ENCODE results near the gene MARCHF7. TPM values are rescaled to one million over a fixed set of nuclear protein-coding genes. Genes with fewer than 3 reads are reported as not detected.
"Not testable (repeated sequence)": the region's sequence is repeated elsewhere in the genome, so short reads cannot be mapped to it uniquely, and the experiment has no call there.

The MARCHF7 gene, protein sequence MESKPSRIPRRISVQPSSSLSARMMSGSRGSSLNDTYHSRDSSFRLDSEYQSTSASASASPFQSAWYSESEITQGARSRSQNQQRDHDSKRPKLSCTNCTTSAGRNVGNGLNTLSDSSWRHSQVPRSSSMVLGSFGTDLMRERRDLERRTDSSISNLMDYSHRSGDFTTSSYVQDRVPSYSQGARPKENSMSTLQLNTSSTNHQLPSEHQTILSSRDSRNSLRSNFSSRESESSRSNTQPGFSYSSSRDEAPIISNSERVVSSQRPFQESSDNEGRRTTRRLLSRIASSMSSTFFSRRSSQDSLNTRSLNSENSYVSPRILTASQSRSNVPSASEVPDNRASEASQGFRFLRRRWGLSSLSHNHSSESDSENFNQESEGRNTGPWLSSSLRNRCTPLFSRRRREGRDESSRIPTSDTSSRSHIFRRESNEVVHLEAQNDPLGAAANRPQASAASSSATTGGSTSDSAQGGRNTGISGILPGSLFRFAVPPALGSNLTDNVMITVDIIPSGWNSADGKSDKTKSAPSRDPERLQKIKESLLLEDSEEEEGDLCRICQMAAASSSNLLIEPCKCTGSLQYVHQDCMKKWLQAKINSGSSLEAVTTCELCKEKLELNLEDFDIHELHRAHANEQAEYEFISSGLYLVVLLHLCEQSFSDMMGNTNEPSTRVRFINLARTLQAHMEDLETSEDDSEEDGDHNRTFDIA
- 100 to 1,000 TPM; 133 to 148 (median 143) TPM for polyA plus RNA-seq (ENCODE audit: insufficient read length in 3 of 3)
- long read RNA-seq, donor 1, full-length matches to known transcripts, result 4 of 30 reads
- long read RNA-seq, donor 1, partial matches to known transcripts, result 12 of 30 reads
- long read RNA-seq, donor 1, other reads (novel, unspliced or antisense), result 14 of 30 reads
- long read RNA-seq, donor 2, full-length matches to known transcripts, result 2 of 55 reads
- long read RNA-seq, donor 2, partial matches to known transcripts, result 38 of 55 reads
- long read RNA-seq, donor 2, other reads (novel, unspliced or antisense), result 15 of 55 reads
- long read RNA-seq, donor 3, full-length matches to known transcripts, result 6 of 42 reads
- long read RNA-seq, donor 3, partial matches to known transcripts, result 27 of 42 reads
- long read RNA-seq, donor 3, other reads (novel, unspliced or antisense), result 9 of 42 reads
- long read RNA-seq, donor 4, full-length matches to known transcripts, result 4 of 22 reads
- long read RNA-seq, donor 4, partial matches to known transcripts, result 13 of 22 reads
- long read RNA-seq, donor 4, other reads (novel, unspliced or antisense), result 5 of 22 reads
- long read RNA-seq, donor 5, full-length matches to known transcripts, result 2 of 11 reads
- long read RNA-seq, donor 5, partial matches to known transcripts, result 0 of 11 reads
- long read RNA-seq, donor 5, other reads (novel, unspliced or antisense), result 9 of 11 reads
- long read RNA-seq, donor 6, full-length matches to known transcripts, result 5 of 63 reads
- long read RNA-seq, donor 6, partial matches to known transcripts, result 25 of 63 reads
- long read RNA-seq, donor 6, other reads (novel, unspliced or antisense), result 33 of 63 reads
- long read RNA-seq, donor 7, full-length matches to known transcripts, result 6 of 76 reads
- long read RNA-seq, donor 7, partial matches to known transcripts, result 47 of 76 reads
- long read RNA-seq, donor 7, other reads (novel, unspliced or antisense), result 23 of 76 reads
- long read RNA-seq, donor 8, full-length matches to known transcripts, result 2 of 16 reads
- long read RNA-seq, donor 8, partial matches to known transcripts, result 14 of 16 reads
- long read RNA-seq, donor 8, other reads (novel, unspliced or antisense), result 0 of 16 reads
- long read RNA-seq, donor 9, partial matches to known transcripts, result 34 of 61 reads
- long read RNA-seq, donor 9, other reads (novel, unspliced or antisense), result 27 of 61 reads
- long read RNA-seq, donor 10, full-length matches to known transcripts, result 3 of 62 reads
- long read RNA-seq, donor 10, partial matches to known transcripts, result 31 of 62 reads
- long read RNA-seq, donor 10, other reads (novel, unspliced or antisense), result 28 of 62 reads
- long read RNA-seq, donor 11, full-length matches to known transcripts, result 3 of 27 reads
- long read RNA-seq, donor 11, partial matches to known transcripts, result 24 of 27 reads
- long read RNA-seq, donor 11, other reads (novel, unspliced or antisense), result 0 of 27 reads
- long read RNA-seq, donor 12, full-length matches to known transcripts, result 4 of 83 reads
- long read RNA-seq, donor 12, partial matches to known transcripts, result 62 of 83 reads
- long read RNA-seq, donor 12, other reads (novel, unspliced or antisense), result 17 of 83 reads
- long read RNA-seq, donor 13, full-length matches to known transcripts, result 2 of 35 reads
- long read RNA-seq, donor 13, partial matches to known transcripts, result 19 of 35 reads
- long read RNA-seq, donor 13, other reads (novel, unspliced or antisense), result 14 of 35 reads
- long read RNA-seq, donor 14, result 0 reads
- long read RNA-seq, donor 15, full-length matches to known transcripts, result 8 of 206 reads
- long read RNA-seq, donor 15, partial matches to known transcripts, result 185 of 206 reads
- long read RNA-seq, donor 15, other reads (novel, unspliced or antisense), result 13 of 206 reads
- long read RNA-seq, donor 16, full-length matches to known transcripts, result 2 of 46 reads
- long read RNA-seq, donor 16, partial matches to known transcripts, result 16 of 46 reads
- long read RNA-seq, donor 16, other reads (novel, unspliced or antisense), result 28 of 46 reads

DNA sequence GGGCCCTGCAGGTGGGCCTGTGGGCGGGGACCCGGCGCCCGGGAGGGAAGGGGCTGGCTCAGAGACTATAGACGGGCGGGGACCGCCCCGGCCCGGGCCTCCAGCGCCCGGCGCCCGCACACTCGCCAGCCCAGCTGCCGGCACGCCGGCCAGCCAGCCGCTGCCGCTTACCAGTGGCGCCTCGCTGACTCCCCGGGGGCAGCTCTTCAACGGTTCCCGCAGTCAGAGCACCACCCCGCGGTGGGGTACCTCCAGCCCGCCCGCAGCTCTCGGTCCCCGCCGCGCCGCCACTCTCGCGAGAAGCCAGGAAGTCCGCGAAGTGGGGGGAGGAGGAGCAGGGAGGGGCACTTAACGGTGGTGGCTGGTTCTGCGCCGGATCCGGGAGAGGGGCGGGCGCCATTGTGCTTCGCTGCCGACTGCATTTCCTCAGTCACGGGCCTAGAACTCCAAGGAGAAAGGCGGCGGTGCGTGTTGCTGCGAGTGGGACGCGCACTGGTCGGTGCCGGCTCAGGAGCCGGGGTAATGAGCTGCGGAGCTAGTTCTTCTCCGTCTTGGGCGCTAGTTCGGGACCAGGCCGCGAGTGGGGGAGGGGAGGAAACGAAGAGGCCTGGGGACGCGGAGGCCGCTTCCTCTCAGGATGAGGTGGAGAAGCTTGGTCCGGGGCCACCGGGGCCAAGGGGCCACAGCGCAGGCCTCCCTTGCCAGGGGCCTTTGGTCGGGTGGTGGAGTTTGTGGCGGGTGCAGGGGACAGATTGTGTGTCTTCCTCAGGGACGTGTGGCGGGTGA, at the start of gene MARCHF7:
Gene MARCHF7, plus strand, starts transcription at position 364 of the 786 bp plus-strand sequence. CDS start 16,517 bp downstream, outside the sequence.
- peak; percentile 95 for DNase-seq

DNA sequence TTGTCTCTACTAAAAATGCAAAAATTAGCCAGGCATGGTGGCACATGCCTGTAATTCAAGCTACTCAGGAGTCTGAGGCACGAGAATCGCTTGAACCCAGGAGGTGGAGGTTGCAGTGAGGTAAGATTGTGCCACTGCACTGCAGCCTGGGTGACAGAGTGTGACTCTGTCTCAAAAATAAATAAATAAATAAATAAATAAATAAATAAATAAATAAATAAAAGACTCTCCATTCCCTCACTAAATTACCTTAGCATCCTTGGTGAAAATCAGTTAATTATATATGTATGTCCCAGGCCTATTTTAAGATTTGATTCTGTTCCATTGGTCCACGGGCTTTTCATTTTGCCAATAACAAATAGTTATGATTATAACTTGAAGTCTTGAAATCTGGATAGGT, 44.9 kb upstream of the MARCHF7 start:
- DNase-seq, result not testable (repeated sequence)

DNA sequence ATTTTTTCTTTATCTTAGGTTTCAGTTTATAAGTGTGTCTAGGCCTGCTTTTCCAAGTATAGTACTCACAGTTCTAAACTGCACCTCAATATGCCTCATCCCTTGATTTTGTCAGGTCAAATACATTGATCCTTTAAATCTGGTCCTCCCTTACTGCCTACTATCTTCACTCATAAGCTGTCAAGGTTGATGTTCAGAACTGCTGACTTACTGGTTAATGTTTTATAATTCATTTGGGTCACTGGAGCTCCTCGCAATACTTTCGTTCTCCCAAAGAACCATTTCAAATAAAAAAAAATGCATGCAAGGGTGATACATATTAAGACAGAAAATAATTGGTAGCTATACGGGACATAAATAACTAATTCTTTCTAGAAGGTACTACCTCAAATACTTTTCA, 41.3 kb upstream of the MARCHF7 start:
- DNase-seq, result no peak

DNA sequence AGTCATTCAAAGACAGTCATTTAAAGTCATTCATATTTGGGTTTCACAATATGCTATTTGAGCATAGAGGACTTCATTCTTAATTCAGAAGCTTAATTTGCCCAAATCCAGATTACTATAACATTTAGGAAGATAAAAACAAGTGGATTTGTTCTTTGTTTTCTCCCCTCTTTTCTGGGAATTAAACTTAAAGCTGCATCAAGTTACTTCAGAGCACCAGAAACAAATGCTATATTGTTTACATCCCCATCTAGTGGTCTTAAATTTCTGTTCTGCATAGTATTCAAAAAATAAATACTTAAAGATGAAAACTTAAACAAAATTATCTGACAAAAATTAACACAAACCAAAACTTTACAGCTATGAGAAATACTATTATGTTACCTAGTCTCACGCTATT, 34.7 kb upstream of the MARCHF7 start:
- no peak for DNase-seq

DNA sequence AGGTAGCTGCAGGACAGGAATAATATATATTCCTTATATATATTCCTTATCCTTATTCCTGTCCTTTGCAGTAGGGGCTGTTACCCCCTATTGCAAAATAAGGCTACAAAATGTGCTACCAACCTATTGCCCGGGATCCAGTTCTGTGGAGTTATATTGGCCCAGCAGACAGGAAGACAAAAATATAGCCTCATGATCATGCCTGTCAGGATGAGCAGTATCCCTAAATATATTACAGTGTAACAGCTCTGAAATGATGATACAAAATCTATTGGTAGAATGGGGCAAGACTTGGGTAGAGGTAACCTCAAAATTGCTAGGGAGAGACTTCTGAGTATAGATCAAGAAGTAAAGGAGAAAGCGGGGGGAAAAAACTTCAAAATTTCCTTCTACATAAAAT, 31.6 kb upstream of the MARCHF7 start:
- no peak for DNase-seq

GRCh38 chr2:159683817-159684216, 28.5 kb upstream of the MARCHF7 start:
- no peak for DNase-seq

DNA sequence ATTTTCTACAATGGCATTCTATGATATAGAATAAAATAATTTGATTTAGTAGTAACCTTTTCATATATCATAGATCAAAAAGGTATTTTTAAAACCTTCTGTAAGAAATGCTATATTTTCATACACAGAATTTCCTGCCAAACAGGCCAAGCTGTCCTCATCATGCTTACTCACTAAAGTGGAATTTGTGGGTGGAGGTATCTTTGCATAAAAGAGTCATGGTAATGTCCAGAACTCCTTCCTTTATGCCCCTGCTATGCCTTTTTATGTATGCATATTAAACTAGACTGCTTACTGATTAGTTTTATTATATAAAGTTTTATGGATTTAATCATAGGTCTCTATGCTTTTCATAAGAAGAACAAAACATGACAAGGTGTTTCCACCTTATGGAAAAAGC, 27.5 kb upstream of the MARCHF7 start:
- DNase-seq, result no peak

- DNase-seq, result no peak
These were observed 17.7 kb upstream of the MARCHF7 start for GRCh38 chr2:159694500-159695040.

- no peak for DNase-seq
These were observed 16.4 kb upstream of the MARCHF7 start for GRCh38 chr2:159695795-159696448.

DNA sequence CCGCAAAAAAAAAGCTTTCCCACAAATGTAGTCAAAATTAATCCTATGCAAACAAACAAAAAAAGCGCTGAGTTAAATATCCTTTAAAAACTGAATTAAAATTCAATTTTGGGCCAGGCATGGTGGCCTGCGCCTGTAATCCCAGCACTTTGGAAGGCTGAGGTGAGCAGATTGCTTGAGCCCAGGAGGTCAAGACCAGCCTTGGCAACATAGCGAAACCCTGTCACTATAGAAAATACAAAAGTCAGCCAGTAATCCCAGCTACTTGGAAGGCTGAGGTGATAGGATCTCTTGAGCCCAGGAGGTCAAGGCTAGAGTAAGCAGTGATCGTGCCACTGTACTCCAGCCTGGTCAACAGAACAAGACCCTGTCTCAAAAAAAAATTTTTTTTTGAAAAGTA, 8.8 kb upstream of the MARCHF7 start:
- no peak for DNase-seq

DNA sequence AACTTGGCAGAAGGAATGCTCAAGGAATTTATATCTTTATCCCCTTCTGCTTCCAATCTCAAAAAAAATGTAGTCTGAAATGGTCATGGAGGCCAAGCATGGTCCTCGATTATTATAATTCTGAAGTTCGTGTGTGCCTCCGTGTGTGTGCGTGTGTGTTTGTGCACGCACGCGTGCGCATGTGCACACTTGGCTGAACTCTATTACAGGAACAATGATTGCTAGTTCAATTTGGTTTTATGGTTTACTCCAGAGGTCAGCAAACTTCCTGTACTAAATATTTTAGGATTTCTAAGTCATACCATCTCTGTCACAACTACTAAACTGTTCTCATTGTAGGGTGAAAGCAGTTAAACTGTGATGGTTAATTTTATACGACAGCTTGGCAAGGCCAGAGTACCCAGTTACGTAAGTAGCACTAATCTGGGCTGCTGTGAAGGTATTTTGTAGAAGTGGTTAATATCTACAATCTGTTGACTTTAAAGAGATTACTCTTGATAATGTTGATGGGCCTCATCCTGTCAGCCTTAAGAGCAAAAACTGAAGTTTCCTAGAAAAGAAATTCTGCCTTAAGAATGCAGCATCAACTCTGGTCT, 5.8 kb upstream of the MARCHF7 start:
- no peak for DNase-seq

DNA sequence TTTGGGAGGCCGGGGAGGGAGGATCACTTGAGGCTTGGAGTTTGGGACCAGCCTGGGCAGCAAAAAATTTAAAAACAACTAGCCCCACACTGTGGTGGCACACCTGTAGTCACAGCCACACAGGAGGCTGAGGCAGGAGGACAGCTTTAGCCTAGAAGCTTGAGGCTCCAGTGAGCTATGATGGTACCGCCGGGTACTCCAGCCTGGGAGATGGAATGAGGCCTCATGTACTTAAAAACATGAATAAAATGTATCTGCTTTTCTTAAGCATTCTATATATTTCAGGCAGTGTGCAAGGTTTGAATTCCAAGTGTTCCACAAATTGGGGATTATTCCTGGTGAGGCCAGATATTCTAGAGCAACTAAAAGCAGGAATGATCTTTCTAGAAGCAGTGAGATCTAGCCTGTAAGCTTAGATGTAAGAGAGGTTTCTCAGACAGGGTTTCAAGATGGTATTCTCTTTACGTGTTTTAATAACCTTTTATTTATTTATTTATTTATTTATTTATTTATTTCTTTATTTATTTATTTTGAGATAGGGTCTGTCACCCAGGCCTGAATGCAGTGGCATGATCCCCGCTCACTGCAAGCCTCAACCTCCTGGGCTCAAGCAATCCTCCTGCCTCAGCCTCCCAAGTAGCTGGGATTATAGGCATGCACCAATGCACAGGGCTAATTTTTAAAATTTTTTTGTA, 4.1 kb upstream of the MARCHF7 start:
- no peak for DNase-seq

DNA sequence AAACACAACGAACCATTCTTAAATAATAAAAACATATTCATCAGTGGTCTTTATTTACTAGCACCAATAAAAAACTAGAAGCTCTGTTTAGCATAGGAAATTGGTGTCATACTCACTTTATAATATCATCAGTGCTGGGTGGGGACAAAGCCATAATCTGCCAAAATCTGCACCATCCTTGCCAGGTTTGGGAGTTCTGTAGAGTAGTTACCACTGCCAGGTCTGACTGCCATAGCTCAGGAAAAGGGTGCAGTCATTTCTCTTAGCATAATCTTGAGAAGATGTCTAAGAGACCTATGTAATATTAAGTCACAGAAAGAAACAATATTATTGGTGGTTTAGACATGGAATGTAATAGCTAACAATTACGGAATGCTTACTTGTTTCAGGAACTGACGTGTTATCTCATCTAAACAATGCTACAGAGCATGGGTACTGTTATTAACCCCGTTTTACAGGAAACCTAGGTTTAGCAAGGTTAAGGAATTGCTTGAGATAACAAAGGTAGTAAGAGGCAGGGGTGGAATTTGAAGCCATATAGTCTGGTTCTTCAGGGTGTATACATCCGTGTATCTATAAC, 1.6 kb upstream of the MARCHF7 start:
- no peak for DNase-seq

DNA sequence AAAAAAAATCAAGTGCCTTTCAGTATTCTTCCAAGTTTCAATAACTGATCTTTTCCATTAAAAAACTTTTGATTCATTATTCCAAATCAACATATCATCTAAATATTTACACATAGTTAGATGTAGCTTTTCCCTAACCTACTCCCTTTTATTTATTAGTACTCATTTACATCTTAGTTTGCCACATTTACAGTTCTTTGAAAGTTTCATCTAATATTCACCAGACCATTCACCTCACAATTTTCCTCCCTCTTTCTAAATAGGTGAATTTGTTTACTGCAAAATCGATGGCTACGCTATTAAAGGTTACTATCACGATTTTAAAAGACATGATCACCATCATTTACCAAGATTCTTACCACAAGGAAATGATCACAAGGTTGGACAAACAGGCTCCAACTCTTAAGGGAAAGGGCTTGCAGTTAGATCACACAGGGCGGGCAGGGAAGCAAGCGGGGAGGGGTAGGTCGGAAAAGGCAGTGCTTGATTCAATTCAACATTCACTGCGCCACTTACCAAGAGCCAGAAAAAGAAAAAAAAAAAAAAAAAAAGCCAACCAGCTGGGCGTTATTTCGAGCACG, 654 bp upstream of the MARCHF7 start:
- DNase-seq, result no peak

GRCh38 chr2:159712929-159713420, 669 bp downstream of the MARCHF7 start:
- DNase-seq, result peak; percentile 20
